Activated naive CD8-positive, alpha-beta T cell treated with anti-CD3 and anti-CD28 coated beads for 36 hours (primary cell): ENCODE measurements around the gene ZNF688. TPM values are rescaled to one million over a fixed set of nuclear protein-coding genes. Genes with fewer than 3 reads are reported as not detected.
"Not testable (repeated sequence)": the region's sequence is repeated elsewhere in the genome, so short reads cannot be mapped to it uniquely, and the experiment has no call there.

ENCODE experiments used
- DNase-seq: peaks from one replicate; pipeline ENCODE4 v3.0.0; 2021
- H3K27ac Mint-ChIP-seq: one replicate; pipeline ENCODE4 v1.8.0; 2022; ENCODE audit warnings: mild to moderate bottlenecking, moderate library complexity, mixed read lengths
- H3K27me3 Mint-ChIP-seq: one replicate; pipeline ENCODE4 v1.8.0; 2022; ENCODE audit warnings: mild to moderate bottlenecking, mixed read lengths
- H3K36me3 Mint-ChIP-seq: one replicate; pipeline ENCODE4 v1.8.0; 2021; ENCODE audit warnings: mild to moderate bottlenecking, mixed read lengths
- H3K4me1 Mint-ChIP-seq: one replicate; pipeline ENCODE4 v1.8.0; 2021; ENCODE audit warnings: mixed read lengths
- H3K4me3 Mint-ChIP-seq: one replicate; pipeline ENCODE4 v1.8.0; 2022; ENCODE audit warnings: mild to moderate bottlenecking, moderate library complexity, mixed read lengths
- H3K9me3 Mint-ChIP-seq: one replicate; pipeline ENCODE4 v1.8.0; 2022; ENCODE audit warnings: mixed read lengths
- total RNA-seq, 2 experiments: library from RNA; stranded (reverse); gene quantifications; one replicate each; pipeline ENCODE4 v1.2.3, GENCODE V29; 2021

The ZNF688 gene
- total RNA-seq, 2 experiments from 2014 or later, result 7.1 to 7.6 TPM

GRCh38 chr16:30600929-30601328 lies 29.4 kb upstream of the ZNF688 start:
- Mint-ChIP-seq H3K9me3 (no peaks in the 10 kb centered on the region), H3K36me3 (peaks cover 12% of the 10 kb centered on the region), H3K27ac (no peak overlapping the region), H3K4me3 (no peak overlapping the region), H3K4me1 (peaks cover 5% of the 10 kb centered on the region), H3K27me3 (no peaks in the 10 kb centered on the region)
- no peak for DNase-seq

GRCh38 chr16:30600215-30600614 lies 28.7 kb upstream of the ZNF688 start:
- no peak for DNase-seq
- Mint-ChIP-seq H3K9me3 (no peaks in the 10 kb centered on the region), H3K36me3 (peaks cover 12% of the 10 kb centered on the region), H3K4me3 (no peak overlapping the region), H3K4me1 (peaks cover 5% of the 10 kb centered on the region), H3K27ac (no peak overlapping the region), H3K27me3 (no peaks in the 10 kb centered on the region)

- H3K4me3 Mint-ChIP-seq, result no peak overlapping the region
- H3K9me3 Mint-ChIP-seq, result no peaks in the 10 kb centered on the region
- no peaks in the 10 kb centered on the region for H3K4me1 Mint-ChIP-seq
- H3K27me3 Mint-ChIP-seq, result no peaks in the 10 kb centered on the region
- no peak for DNase-seq
- no peak overlapping the region for H3K27ac Mint-ChIP-seq
- H3K36me3 Mint-ChIP-seq, result peaks cover 4% of the 10 kb centered on the region
These were observed 21.4 kb upstream of the ZNF688 start for GRCh38 chr16:30592871-30593270.

- DNase-seq, H3K4me3 Mint-ChIP-seq, H3K27ac Mint-ChIP-seq, H3K27me3 Mint-ChIP-seq, H3K9me3 Mint-ChIP-seq: not testable (repeated sequence)
- Mint-ChIP-seq H3K36me3 (peaks cover 17% of the 10 kb centered on the region), H3K4me1 (peaks cover 10% of the 10 kb centered on the region)
These were observed 19.4 kb upstream of the ZNF688 start for GRCh38 chr16:30590869-30591268.

- not testable (repeated sequence) for DNase-seq, H3K9me3 Mint-ChIP-seq, H3K27ac Mint-ChIP-seq, H3K4me3 Mint-ChIP-seq, H3K27me3 Mint-ChIP-seq
- Mint-ChIP-seq H3K4me1 (peaks cover 15% of the 10 kb centered on the region), H3K36me3 (peaks cover 23% of the 10 kb centered on the region)
These were observed 18.1 kb upstream of the ZNF688 start for GRCh38 chr16:30589582-30589981.

GRCh38 chr16:30588651-30589050 lies 17.1 kb upstream of the ZNF688 start:
- no peak for DNase-seq
- Mint-ChIP-seq H3K27me3 (no peaks in the 10 kb centered on the region), H3K4me3 (no peak overlapping the region), H3K27ac (no peak overlapping the region), H3K4me1 (peaks cover 19% of the 10 kb centered on the region), H3K36me3 (peaks cover 26% of the 10 kb centered on the region), H3K9me3 (no peaks in the 10 kb centered on the region)

- Mint-ChIP-seq H3K9me3 (no peaks in the 10 kb centered on the region), H3K27ac (peak within 1 kb of the TSS; percentile 94), H3K4me3 (peak within 1 kb of the TSS; percentile 90), H3K36me3 (peaks cover 35% of the 10 kb centered on the region), H3K27me3 (no peaks in the 10 kb centered on the region), H3K4me1 (peaks cover 21% of the 10 kb centered on the region)
- peak; percentile 92 for DNase-seq
These were observed 14.1 kb upstream of the ZNF688 start, which contains the start of gene ZNF785 for GRCh38 chr16:30585400-30586191. TSS of gene ZNF785 (minus strand) at chr16:30585697. CDS start at chr16:30585611, 86 bp downstream.

GRCh38 chr16:30585022-30585399 lies 13.5 kb upstream of the ZNF688 start:
- Mint-ChIP-seq H3K27me3 (no peaks in the 10 kb centered on the region), H3K36me3 (peaks cover 35% of the 10 kb centered on the region), H3K9me3 (no peaks in the 10 kb centered on the region), H3K4me3 (peak overlapping the region; percentile 90), H3K4me1 (peaks cover 21% of the 10 kb centered on the region), H3K27ac (peak overlapping the region; percentile 94)
- DNase-seq, result no peak

GRCh38 chr16:30582611-30583340 lies 11.3 kb upstream of the ZNF688 start:
- H3K27ac Mint-ChIP-seq, result no peak overlapping the region
- H3K27me3 Mint-ChIP-seq, result no peaks in the 10 kb centered on the region
- peaks cover 21% of the 10 kb centered on the region for H3K4me1 Mint-ChIP-seq
- H3K4me3 Mint-ChIP-seq, result no peak overlapping the region
- H3K36me3 Mint-ChIP-seq, result peaks cover 31% of the 10 kb centered on the region
- no peaks in the 10 kb centered on the region for H3K9me3 Mint-ChIP-seq
- no peak for DNase-seq

GRCh38 chr16:30581457-30581856 lies 9.9 kb upstream of the ZNF688 start:
- Mint-ChIP-seq H3K9me3 (no peaks in the 10 kb centered on the region), H3K36me3 (peaks cover 21% of the 10 kb centered on the region), H3K4me3 (no peak overlapping the region), H3K4me1 (peaks cover 11% of the 10 kb centered on the region), H3K27me3 (no peaks in the 10 kb centered on the region), H3K27ac (no peak overlapping the region)
- no peak for DNase-seq

- no peak overlapping the region for H3K4me3 Mint-ChIP-seq
These were observed 3.2 kb upstream of the ZNF688 start for GRCh38 chr16:30574678-30575077.

GRCh38 chr16:30570636-30571444 lies 674 bp downstream of the ZNF688 start:
- H3K4me1 Mint-ChIP-seq, result peaks cover 37% of the 10 kb centered on the region
- H3K27ac Mint-ChIP-seq, result peak overlapping the region; percentile 90
- H3K36me3 Mint-ChIP-seq, result peaks cover 4% of the 10 kb centered on the region
- H3K9me3 Mint-ChIP-seq, result no peaks in the 10 kb centered on the region
- H3K27me3 Mint-ChIP-seq, result no peaks in the 10 kb centered on the region
- no peak for DNase-seq
- H3K4me3 Mint-ChIP-seq, result peak overlapping the region; percentile 95

More at GRCh38 chr16:30574678-30575077, 3.2 kb upstream of the ZNF688 start:
- H3K36me3 Mint-ChIP-seq, result peaks cover 2% of the 10 kb centered on the region
- no peaks in the 10 kb centered on the region for H3K9me3 Mint-ChIP-seq
- no peak for DNase-seq
- peak overlapping the region; percentile 30 for H3K27ac Mint-ChIP-seq
- no peaks in the 10 kb centered on the region for H3K27me3 Mint-ChIP-seq
- peaks cover 19% of the 10 kb centered on the region for H3K4me1 Mint-ChIP-seq

- Mint-ChIP-seq H3K9me3 (no peaks in the 10 kb centered on the region), H3K4me1 (peaks cover 37% of the 10 kb centered on the region), H3K4me3 (peak overlapping the region; percentile 95), H3K36me3 (peaks cover 4% of the 10 kb centered on the region), H3K27ac (no peak overlapping the region), H3K27me3 (no peaks in the 10 kb centered on the region)
- DNase-seq, result no peak
These were observed 1.5 kb downstream of the ZNF688 start for GRCh38 chr16:30569746-30570635.

GRCh38 chr16:30569281-30569680 lies 2.2 kb downstream of the ZNF688 start:
- no peak for DNase-seq
- H3K27me3 Mint-ChIP-seq, result no peaks in the 10 kb centered on the region

More at GRCh38 chr16:30569281-30569680, 2.2 kb downstream of the ZNF688 start:
- Mint-ChIP-seq H3K9me3 (no peaks in the 10 kb centered on the region), H3K4me3 (no peak overlapping the region), H3K36me3 (peaks cover 4% of the 10 kb centered on the region), H3K27ac (peak overlapping the region; percentile 54), H3K4me1 (peaks cover 33% of the 10 kb centered on the region)
